HFF-Myc (cell line): Measurements from ENCODE around the gene FCF1.

ENCODE experiments used
- DNase-seq: peaks from one replicate; pipeline ENCODE4 v3.0.0-alpha.2; 2011; ENCODE audit warnings: low read depth; ENCODE audit errors: extremely low read depth
- H3K4me3 ChIP-seq: replicated peaks from 2 replicates; pipeline ENCODE4 v1.5.1; 2011; ENCODE audit warnings: low read depth, mild to moderate bottlenecking, control low read depth, low read length
- CTCF ChIP-seq: IDR thresholded peaks from 2 replicates; pipeline ENCODE4 v1.5.1; 2012; ENCODE audit warnings: mild to moderate bottlenecking, low read depth, low read length, control low read depth; ENCODE audit errors: missing control alignments

FCF1 gene

GRCh38 chr14:74735125-74735524, 22.2 kb downstream of the FCF1 start:
- no peak for DNase-seq
- TF ChIP-seq CTCF = no peak
- H3K4me3 ChIP-seq = no peak overlapping the region

- no peak overlapping the region for H3K4me3 ChIP-seq
- TF ChIP-seq CTCF = no peak
- DNase-seq = no peak
Measured at GRCh38 chr14:74737753-74738325, 24.9 kb downstream of the FCF1 start.

- no peak for DNase-seq
- no peak overlapping the region for H3K4me3 ChIP-seq
- no peak for TF ChIP-seq CTCF
Measured at GRCh38 chr14:74739293-74740030, 26.5 kb downstream of the FCF1 start.

- H3K4me3 ChIP-seq = no peak overlapping the region
- TF ChIP-seq CTCF = no peak
- DNase-seq = no peak
Measured at GRCh38 chr14:74747237-74747636, 34.3 kb downstream of the FCF1 start.

- no peak for TF ChIP-seq CTCF
- DNase-seq = no peak
- no peak overlapping the region for H3K4me3 ChIP-seq
Measured at GRCh38 chr14:74754157-74754556, 41.2 kb downstream of the FCF1 start.

GRCh38 chr14:74754899-74755298, 42.0 kb downstream of the FCF1 start:
- no peak for DNase-seq
- TF ChIP-seq CTCF = no peak
- H3K4me3 ChIP-seq = no peak overlapping the region
